Panc1 (cell line): ENCODE measurements around the gene SNX7. TPM values are rescaled to one million over a fixed set of nuclear protein-coding genes. Genes with fewer than 3 reads are reported as not detected.

ENCODE experiments used
- ATAC-seq: fragments of 200-7000 bp; cut with Tn5 transposase; 2 replicates; pipeline ENCODE4 v1.9.1; 2020; ENCODE audit warnings: mild to moderate bottlenecking, moderate library complexity
- BruUV-seq: library from RNA; stranded (reverse); fragments of 400-500 nt; replicated peaks from 2 replicates; lab custom pipeline; 2021; lab: Mats Ljungman, UMichigan
- CTCF ChIA-PET: fragments of 300-600 bp; sonication (Branson Sonifier 250); formaldehyde crosslinking; loops from one replicate; lab custom pipeline; 2022; ENCODE audit warnings: antibody characterized with exemption; lab: Charles Lee
- POLR2A ChIA-PET: fragments of 300-600 bp; sonication (Branson Sonifier 250); formaldehyde crosslinking; loops from one replicate; lab custom pipeline; 2022; ENCODE audit warnings: antibody characterized with exemption; lab: Charles Lee
- DNase-seq: peaks from one replicate; pipeline ENCODE4 v3.0.0-alpha.2; 2010; ENCODE audit warnings: low read depth, low spot score
- H3K27ac ChIP-seq: 2 replicates; pipeline ENCODE4 v1.5.1; 2011; ENCODE audit warnings: mild to moderate bottlenecking, low read length, inconsistent platforms
- H3K27me3 ChIP-seq: fragments of 200-500 bp; sonication (Bioruptor generic); 2 replicates; pipeline ENCODE4 v1.6.0; 2014; ENCODE audit warnings: low read length, inconsistent platforms; ENCODE audit not compliant: control insufficient read depth, insufficient read depth
- H3K36me3 ChIP-seq: fragments of 200-500 bp; sonication (Bioruptor generic); 2 replicates; pipeline ENCODE4 v1.5.1; 2014; ENCODE audit warnings: inconsistent platforms, mild to moderate bottlenecking, low read length, moderate library complexity; ENCODE audit not compliant: control insufficient read depth, insufficient read depth
- H3K4me1 ChIP-seq: 2 replicates; pipeline ENCODE4 v1.5.1; 2011; ENCODE audit warnings: inconsistent platforms, mild to moderate bottlenecking, low read length, moderate library complexity; ENCODE audit not compliant: control insufficient read depth, insufficient read depth
- H3K4me3 ChIP-seq, 2 experiments: 2 replicates each; pipeline ENCODE4 v1.5.1; 2011 to 2012; ENCODE audit warnings: low read depth in 2 of 2, low read length in 2 of 2, mild to moderate bottlenecking in 2 of 2, inconsistent platforms in 1 of 2, moderate library complexity in 1 of 2
- H3K9me3 ChIP-seq: fragments of 200-500 bp; sonication (Bioruptor generic); 2 replicates; pipeline ENCODE4 v1.5.1; 2014; ENCODE audit warnings: low read depth, mild to moderate bottlenecking, inconsistent platforms, low read length, moderate library complexity; ENCODE audit not compliant: control insufficient read depth, insufficient read depth
- POLR2AphosphoS5 ChIP-seq: IDR thresholded peaks from 2 replicates; pipeline ENCODE4 v1.6.1; 2012; ENCODE audit warnings: mild to moderate bottlenecking, low read depth, low read length, moderate library complexity
- SIN3A ChIP-seq: IDR thresholded peaks from 2 replicates; pipeline ENCODE4 v1.6.1; 2012; ENCODE audit warnings: low read depth, mild to moderate bottlenecking, low read length, moderate library complexity, borderline replicate concordance; ENCODE audit not compliant: insufficient read depth
- TCF7L2 ChIP-seq: IDR thresholded peaks from 2 replicates; pipeline ENCODE4 v1.6.1; 2011; ENCODE audit warnings: mild to moderate bottlenecking, low read depth, low read length, inconsistent platforms
- in situ Hi-C: cut with HindIII; loops from 2 replicates; pipeline ENCODE4 v1.10.0; 2016; ENCODE audit warnings: low sequenced_read_pairs, low pct_unique_long_range_greater_than_20kb
- intact Hi-C: fragments of 100-400 bp; cut with micrococcal nuclease; formaldehyde crosslinking; loops from one replicate; pipeline ENCODE4 v1.10.0; 2022; ENCODE audit not compliant: unreplicated experiment
- total RNA-seq: library from RNA; stranded (reverse); gene quantifications from one replicate; pipeline ENCODE4 v1.2.1, GENCODE V29; 2021; ENCODE audit not compliant: unreplicated experiment
- TF ChIP-seq, protein P1 (sequence below), 2 experiments: IDR thresholded peaks; 2 replicates each; pipeline ENCODE4 v1.6.1; 2011 to 2012; ENCODE audit warnings: low read depth in 2 of 2, control low read depth in 1 of 2, low read length in 1 of 2, mild to moderate bottlenecking in 1 of 2, moderate library complexity in 1 of 2; ENCODE audit not compliant: insufficient read depth in 1 of 2
- TF ChIP-seq, protein P2 (sequence below): fragments of 450-650 bp; IDR thresholded peaks from 2 replicates; pipeline ENCODE4 v1.5.1; 2017; ENCODE audit warnings: mild to moderate bottlenecking

Gene SNX7
- total RNA-seq, 1 experiment from 2014 or later, result 37.4 TPM

DNA sequence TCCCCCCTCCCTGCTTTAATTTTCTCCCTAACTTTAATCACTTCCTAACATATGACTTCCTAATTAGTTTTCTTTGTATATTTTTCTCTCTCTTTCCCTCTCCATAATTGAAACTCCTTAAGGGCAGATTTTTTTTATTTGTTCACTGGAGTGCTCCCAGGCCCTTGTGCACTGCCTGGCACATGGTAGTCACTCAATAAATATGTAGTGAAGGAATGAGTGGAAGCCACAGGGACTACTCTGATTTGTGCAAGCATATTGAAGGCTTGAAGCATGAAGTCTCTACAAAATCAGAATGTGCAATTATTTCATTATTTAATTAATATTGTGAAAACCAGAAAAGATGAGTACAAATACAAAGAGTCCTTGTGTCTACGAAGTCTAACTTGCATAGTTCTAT is 41.5 kb downstream of the SNX7 start:
- intact Hi-C loops, result no loop called here
- no peak overlapping the region for H3K4me3 ChIP-seq
- TF ChIP-seq TCF7L2 (no peak), POLR2AphosphoS5 (no peak), SIN3A (no peak)
- TF ChIP-seq, protein P1, sequence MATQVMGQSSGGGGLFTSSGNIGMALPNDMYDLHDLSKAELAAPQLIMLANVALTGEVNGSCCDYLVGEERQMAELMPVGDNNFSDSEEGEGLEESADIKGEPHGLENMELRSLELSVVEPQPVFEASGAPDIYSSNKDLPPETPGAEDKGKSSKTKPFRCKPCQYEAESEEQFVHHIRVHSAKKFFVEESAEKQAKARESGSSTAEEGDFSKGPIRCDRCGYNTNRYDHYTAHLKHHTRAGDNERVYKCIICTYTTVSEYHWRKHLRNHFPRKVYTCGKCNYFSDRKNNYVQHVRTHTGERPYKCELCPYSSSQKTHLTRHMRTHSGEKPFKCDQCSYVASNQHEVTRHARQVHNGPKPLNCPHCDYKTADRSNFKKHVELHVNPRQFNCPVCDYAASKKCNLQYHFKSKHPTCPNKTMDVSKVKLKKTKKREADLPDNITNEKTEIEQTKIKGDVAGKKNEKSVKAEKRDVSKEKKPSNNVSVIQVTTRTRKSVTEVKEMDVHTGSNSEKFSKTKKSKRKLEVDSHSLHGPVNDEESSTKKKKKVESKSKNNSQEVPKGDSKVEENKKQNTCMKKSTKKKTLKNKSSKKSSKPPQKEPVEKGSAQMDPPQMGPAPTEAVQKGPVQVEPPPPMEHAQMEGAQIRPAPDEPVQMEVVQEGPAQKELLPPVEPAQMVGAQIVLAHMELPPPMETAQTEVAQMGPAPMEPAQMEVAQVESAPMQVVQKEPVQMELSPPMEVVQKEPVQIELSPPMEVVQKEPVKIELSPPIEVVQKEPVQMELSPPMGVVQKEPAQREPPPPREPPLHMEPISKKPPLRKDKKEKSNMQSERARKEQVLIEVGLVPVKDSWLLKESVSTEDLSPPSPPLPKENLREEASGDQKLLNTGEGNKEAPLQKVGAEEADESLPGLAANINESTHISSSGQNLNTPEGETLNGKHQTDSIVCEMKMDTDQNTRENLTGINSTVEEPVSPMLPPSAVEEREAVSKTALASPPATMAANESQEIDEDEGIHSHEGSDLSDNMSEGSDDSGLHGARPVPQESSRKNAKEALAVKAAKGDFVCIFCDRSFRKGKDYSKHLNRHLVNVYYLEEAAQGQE (IDR thresholded peaks at IDR 0.05; ENCODE audit: insufficient read depth in 1 of 2, low read depth in 2 of 2, low read length in 1 of 2), result no peak
- H3K9me3 ChIP-seq, result no peaks in the 10 kb centered on the region
- ChIA-PET CTCF (no interaction called here), POLR2A (no interaction called here)
- no peak overlapping the region for H3K27ac ChIP-seq
- H3K4me1 ChIP-seq, result no peaks in the 10 kb centered on the region
- no peaks in the 10 kb centered on the region; the same call in 1 of the 2 replicates for H3K36me3 ChIP-seq
- DNase-seq (no peak), ATAC-seq (no peak)
- no TSS peak for BruUV-seq
- no peaks in the 10 kb centered on the region for H3K27me3 ChIP-seq
- in situ Hi-C loops, result no loop called here

DNA sequence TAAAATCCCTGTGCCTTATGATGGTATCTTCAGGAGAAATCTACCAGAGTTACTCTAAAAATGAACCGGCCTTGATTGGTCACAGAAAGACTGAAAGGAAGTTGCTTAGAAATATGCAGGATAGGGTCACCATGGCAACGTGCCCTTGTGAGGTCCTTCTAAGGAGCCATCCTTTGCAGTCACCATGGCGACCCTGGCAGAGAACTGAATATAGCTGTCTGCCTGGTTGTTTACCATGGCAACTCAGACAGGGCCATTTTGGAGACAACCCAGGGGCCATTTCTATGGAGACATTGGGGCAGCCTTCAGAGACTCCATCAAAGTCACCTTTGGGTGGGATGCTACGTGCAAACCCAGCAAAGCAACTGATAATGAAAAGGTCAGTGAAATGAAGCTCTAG is 43.0 kb downstream of the SNX7 start:
- in situ Hi-C loops (no loop called here), intact Hi-C loops (no loop called here)
- Histone ChIP-seq H3K4me1 (no peaks in the 10 kb centered on the region), H3K4me3 (no peak overlapping the region), H3K27me3 (no peaks in the 10 kb centered on the region), H3K36me3 (no peaks in the 10 kb centered on the region; the same call in 1 of the 2 replicates), H3K9me3 (no peaks in the 10 kb centered on the region), H3K27ac (no peak overlapping the region)
- no peak for DNase-seq
- ATAC-seq, result no peak
- CTCF ChIA-PET, result no interaction called here
- TF ChIP-seq, protein P1 (IDR thresholded peaks at IDR 0.05; ENCODE audit: insufficient read depth in 1 of 2, low read depth in 2 of 2, low read length in 1 of 2), result no peak
- TF ChIP-seq TCF7L2, result no peak
- TF ChIP-seq POLR2AphosphoS5, result no peak
- no peak for TF ChIP-seq SIN3A
- TF ChIP-seq, protein P2, sequence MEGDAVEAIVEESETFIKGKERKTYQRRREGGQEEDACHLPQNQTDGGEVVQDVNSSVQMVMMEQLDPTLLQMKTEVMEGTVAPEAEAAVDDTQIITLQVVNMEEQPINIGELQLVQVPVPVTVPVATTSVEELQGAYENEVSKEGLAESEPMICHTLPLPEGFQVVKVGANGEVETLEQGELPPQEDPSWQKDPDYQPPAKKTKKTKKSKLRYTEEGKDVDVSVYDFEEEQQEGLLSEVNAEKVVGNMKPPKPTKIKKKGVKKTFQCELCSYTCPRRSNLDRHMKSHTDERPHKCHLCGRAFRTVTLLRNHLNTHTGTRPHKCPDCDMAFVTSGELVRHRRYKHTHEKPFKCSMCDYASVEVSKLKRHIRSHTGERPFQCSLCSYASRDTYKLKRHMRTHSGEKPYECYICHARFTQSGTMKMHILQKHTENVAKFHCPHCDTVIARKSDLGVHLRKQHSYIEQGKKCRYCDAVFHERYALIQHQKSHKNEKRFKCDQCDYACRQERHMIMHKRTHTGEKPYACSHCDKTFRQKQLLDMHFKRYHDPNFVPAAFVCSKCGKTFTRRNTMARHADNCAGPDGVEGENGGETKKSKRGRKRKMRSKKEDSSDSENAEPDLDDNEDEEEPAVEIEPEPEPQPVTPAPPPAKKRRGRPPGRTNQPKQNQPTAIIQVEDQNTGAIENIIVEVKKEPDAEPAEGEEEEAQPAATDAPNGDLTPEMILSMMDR, result no peak
- no TSS peak for BruUV-seq
- POLR2A ChIA-PET, result no interaction called here
